ENCODE data around the gene APOL1. TPM values are rescaled to one million over a fixed set of nuclear protein-coding genes. Genes with fewer than 3 reads are reported as not detected.

The APOL1 gene
- total RNA-seq, 2 donors from 2014 or later, result 19.6 to 22.9 TPM

- H3K9me3 ChIP-seq, result no peaks in the 10 kb centered on the region
- H3K4me3 ChIP-seq, result no peak overlapping the region
- 63% methylated on average over 4 of the region's 4 CpGs for WGBS
- H3K27ac ChIP-seq, result no peak overlapping the region
- TF ChIP-seq POLR2AphosphoS5 (IDR thresholded peaks at IDR 0.05) (no peak), CTCF (IDR thresholded peaks at IDR 0.05) (no peak), POLR2A (IDR thresholded peaks at IDR 0.05) (no peak)
- no peaks in the 10 kb centered on the region for H3K4me1 ChIP-seq (replicated peaks)
- DNase-seq (ENCODE audit: low spot score), result no peak
- H3K27me3 ChIP-seq (replicated peaks; ENCODE audit: insufficient read depth), result no peaks in the 10 kb centered on the region
- no peaks in the 10 kb centered on the region for H3K36me3 ChIP-seq
- intact Hi-C loops (cut with DNase I), result no loop called here
Measured at GRCh38 chr22:36211237-36211861, 41.6 kb upstream of the APOL1 start.

GRCh38 chr22:36212901-36213300, 40.0 kb upstream of the APOL1 start:
- no peak for TF ChIP-seq CTCF (IDR thresholded peaks at IDR 0.05)
- no peak for TF ChIP-seq POLR2AphosphoS5 (IDR thresholded peaks at IDR 0.05)
- TF ChIP-seq POLR2A (IDR thresholded peaks at IDR 0.05), result no peak
- no peaks in the 10 kb centered on the region for H3K27me3 ChIP-seq (replicated peaks; ENCODE audit: insufficient read depth)
- no peak for DNase-seq (ENCODE audit: low spot score)
- no peak overlapping the region for H3K27ac ChIP-seq
- no peak overlapping the region for H3K4me3 ChIP-seq
- intact Hi-C loops (cut with DNase I), result no loop called here
- no peaks in the 10 kb centered on the region for H3K4me1 ChIP-seq (replicated peaks)
- H3K36me3 ChIP-seq, result no peaks in the 10 kb centered on the region
- H3K9me3 ChIP-seq, result no peaks in the 10 kb centered on the region

- no peak for DNase-seq (ENCODE audit: low spot score)
- Histone ChIP-seq H3K4me1 (replicated peaks) (no peaks in the 10 kb centered on the region), H3K4me3 (no peak overlapping the region), H3K9me3 (no peaks in the 10 kb centered on the region), H3K27ac (no peak overlapping the region), H3K36me3 (no peaks in the 10 kb centered on the region), H3K27me3 (replicated peaks; ENCODE audit: insufficient read depth) (no peaks in the 10 kb centered on the region)
- intact Hi-C loops (cut with DNase I), result no loop called here
- TF ChIP-seq POLR2A (IDR thresholded peaks at IDR 0.05), result no peak
- no peak for TF ChIP-seq CTCF (IDR thresholded peaks at IDR 0.05)
- no peak for TF ChIP-seq POLR2AphosphoS5 (IDR thresholded peaks at IDR 0.05)
- 89% methylated on average over 4 of the region's 4 CpGs for WGBS
Measured at GRCh38 chr22:36213586-36213985, 39.3 kb upstream of the APOL1 start.

DNA sequence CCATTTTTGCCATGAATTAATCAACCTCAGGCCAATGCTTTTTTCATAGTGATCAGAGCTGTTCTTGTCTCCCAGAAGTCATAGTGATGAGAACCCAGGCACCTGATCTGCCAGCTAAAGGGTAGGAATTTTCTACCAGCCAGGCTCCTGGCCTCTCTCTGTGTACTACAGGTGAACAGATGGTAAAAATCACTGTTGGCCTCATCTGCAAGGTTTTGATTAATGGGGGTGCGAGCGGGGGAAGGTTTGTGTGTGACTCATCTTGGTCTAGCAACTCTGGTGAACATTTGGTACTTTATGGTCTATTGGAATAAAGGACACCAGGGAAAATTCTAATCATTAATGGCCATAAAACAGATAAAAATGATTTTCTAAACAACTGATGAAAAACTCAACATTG, 37.0 kb upstream of the APOL1 start:
- peaks cover 3% of the 10 kb centered on the region for H3K4me1 ChIP-seq (replicated peaks)
- H3K9me3 ChIP-seq, result no peaks in the 10 kb centered on the region
- no peaks in the 10 kb centered on the region for H3K27me3 ChIP-seq (replicated peaks; ENCODE audit: insufficient read depth)
- H3K4me3 ChIP-seq, result no peak overlapping the region
- WGBS, result 73% methylated on average over 2 of the region's 2 CpGs
- no peaks in the 10 kb centered on the region for H3K36me3 ChIP-seq
- intact Hi-C loops (cut with DNase I), result no loop called here
- no peak for DNase-seq (ENCODE audit: low spot score)
- no peak for TF ChIP-seq POLR2A (IDR thresholded peaks at IDR 0.05)
- no peak for TF ChIP-seq CTCF (IDR thresholded peaks at IDR 0.05)
- no peak for TF ChIP-seq POLR2AphosphoS5 (IDR thresholded peaks at IDR 0.05)
- no peak overlapping the region for H3K27ac ChIP-seq

GRCh38 chr22:36218648-36219193, 34.2 kb upstream of the APOL1 start:
- H3K27me3 ChIP-seq (replicated peaks; ENCODE audit: insufficient read depth), result no peaks in the 10 kb centered on the region
- no peaks in the 10 kb centered on the region for H3K36me3 ChIP-seq
- H3K4me3 ChIP-seq, result no peak overlapping the region
- intact Hi-C loops (cut with DNase I), result no loop called here
- WGBS, result 87% methylated on average over 7 of the region's 7 CpGs
- no peak overlapping the region for H3K27ac ChIP-seq
- no peak for DNase-seq (ENCODE audit: low spot score)
- peaks cover 3% of the 10 kb centered on the region for H3K4me1 ChIP-seq (replicated peaks)
- TF ChIP-seq POLR2A (IDR thresholded peaks at IDR 0.05) (no peak), CTCF (IDR thresholded peaks at IDR 0.05) (no peak), POLR2AphosphoS5 (IDR thresholded peaks at IDR 0.05) (no peak)
- no peaks in the 10 kb centered on the region for H3K9me3 ChIP-seq

Data from prostate gland (tissue), 2 donors.